Esophagus squamous epithelium (tissue), 4 donors: ENCODE data around the gene N4BP2.

Experiments
- POLR2A ChIP-seq, 4 donors: fragments of 450-650 bp; IDR thresholded peaks; one replicate each; pipeline ENCODE4 v1.6.1; 2017; ENCODE audit warnings: antibody characterized with exemption in 4 of 4, mild to moderate bottlenecking in 4 of 4, moderate library complexity in 3 of 4
- TF ChIP-seq, protein P1 (sequence below), 6 experiments: fragments of 450-650 bp in 4 of 6; fragments of 200-600 bp in 2 of 6; sonication (generic) in 2 of 6; IDR thresholded peaks; one replicate each; pipeline ENCODE4 v1.5.1; 2016 to 2019; ENCODE audit warnings: antibody characterized with exemption in 6 of 6, mild to moderate bottlenecking in 4 of 6, moderate library complexity in 4 of 6

DNA sequence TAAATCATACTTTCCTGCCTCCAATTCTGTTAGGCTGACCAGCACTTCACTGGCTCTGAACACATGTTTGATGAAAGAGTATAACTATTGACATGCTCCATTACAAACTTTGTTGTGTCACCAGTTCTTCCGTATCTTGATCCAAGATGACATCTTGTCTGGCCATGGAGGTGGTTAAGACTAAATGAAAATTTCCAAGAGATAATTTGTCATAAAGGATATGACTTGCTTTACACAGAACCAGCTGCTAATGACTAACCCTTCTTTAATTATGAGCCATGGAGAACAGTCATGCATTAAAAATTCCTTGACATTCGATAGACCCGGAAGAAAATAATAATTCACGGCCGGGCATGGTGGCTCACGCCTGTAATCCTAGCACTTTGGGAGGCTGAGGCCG is 17.7 kb upstream of the N4BP2 start:
- TF ChIP-seq, protein P1, sequence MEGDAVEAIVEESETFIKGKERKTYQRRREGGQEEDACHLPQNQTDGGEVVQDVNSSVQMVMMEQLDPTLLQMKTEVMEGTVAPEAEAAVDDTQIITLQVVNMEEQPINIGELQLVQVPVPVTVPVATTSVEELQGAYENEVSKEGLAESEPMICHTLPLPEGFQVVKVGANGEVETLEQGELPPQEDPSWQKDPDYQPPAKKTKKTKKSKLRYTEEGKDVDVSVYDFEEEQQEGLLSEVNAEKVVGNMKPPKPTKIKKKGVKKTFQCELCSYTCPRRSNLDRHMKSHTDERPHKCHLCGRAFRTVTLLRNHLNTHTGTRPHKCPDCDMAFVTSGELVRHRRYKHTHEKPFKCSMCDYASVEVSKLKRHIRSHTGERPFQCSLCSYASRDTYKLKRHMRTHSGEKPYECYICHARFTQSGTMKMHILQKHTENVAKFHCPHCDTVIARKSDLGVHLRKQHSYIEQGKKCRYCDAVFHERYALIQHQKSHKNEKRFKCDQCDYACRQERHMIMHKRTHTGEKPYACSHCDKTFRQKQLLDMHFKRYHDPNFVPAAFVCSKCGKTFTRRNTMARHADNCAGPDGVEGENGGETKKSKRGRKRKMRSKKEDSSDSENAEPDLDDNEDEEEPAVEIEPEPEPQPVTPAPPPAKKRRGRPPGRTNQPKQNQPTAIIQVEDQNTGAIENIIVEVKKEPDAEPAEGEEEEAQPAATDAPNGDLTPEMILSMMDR (IDR thresholded peaks at IDR 0.05) = no peak
- TF ChIP-seq POLR2A (IDR thresholded peaks at IDR 0.05) = no peak
